GM12892 (cell line): ENCODE data around the gene CHRDL1.

Source experiments
- POLR2A ChIP-seq: IDR thresholded peaks from 2 replicates; pipeline ENCODE4 v1.6.1; 2011; ENCODE audit warnings: low read depth, low read length, control low read depth
- POLR2AphosphoS5 ChIP-seq: IDR thresholded peaks from 2 replicates; pipeline ENCODE4 v1.6.1; 2011; ENCODE audit warnings: low read depth, low read length, control low read depth

GRCh38 chrX:110755061-110755460 is 40.6 kb downstream of the CHRDL1 start:
- TF ChIP-seq POLR2AphosphoS5 (no peak), POLR2A (no peak)
